Omental fat pad (tissue), 4 donors: Measurements from ENCODE around the gene ST6GALNAC2. TPM values are rescaled to one million over a fixed set of nuclear protein-coding genes. Genes with fewer than 3 reads are reported as not detected.
"Not testable (repeated sequence)": the region's sequence is repeated elsewhere in the genome, so short reads cannot be mapped to it uniquely, and the experiment has no call there.

Experiments used
- ATAC-seq: fragments of 150-250 bp; one replicate; pipeline ENCODE4 v1.9.1; 2016; ENCODE audit warnings: mild to moderate bottlenecking, moderate library complexity; ENCODE audit not compliant: low FRiP score
- DNase-seq: peaks from one replicate; pipeline ENCODE4 v3.0.0-alpha.2; 2019; ENCODE audit warnings: low spot score
- total RNA-seq, 4 donors: library from RNA; depleted of rRNA; stranded (reverse); fragments of >200 nt; gene quantifications; one replicate each; pipeline ENCODE4 v1.1.0, GENCODE V29; 2016
- TF ChIP-seq, protein P1 (sequence below), 3 donors: fragments of 450-650 bp; IDR thresholded peaks; one replicate each; pipeline ENCODE4 v1.5.1; 2016 to 2017; ENCODE audit warnings: antibody characterized with exemption in 3 of 3, mild to moderate bottlenecking in 3 of 3, moderate library complexity in 2 of 3

Gene ST6GALNAC2
- total RNA-seq, 4 donors from 2014 or later = 4.2 to 12.1 (median 9.7) TPM

DNA sequence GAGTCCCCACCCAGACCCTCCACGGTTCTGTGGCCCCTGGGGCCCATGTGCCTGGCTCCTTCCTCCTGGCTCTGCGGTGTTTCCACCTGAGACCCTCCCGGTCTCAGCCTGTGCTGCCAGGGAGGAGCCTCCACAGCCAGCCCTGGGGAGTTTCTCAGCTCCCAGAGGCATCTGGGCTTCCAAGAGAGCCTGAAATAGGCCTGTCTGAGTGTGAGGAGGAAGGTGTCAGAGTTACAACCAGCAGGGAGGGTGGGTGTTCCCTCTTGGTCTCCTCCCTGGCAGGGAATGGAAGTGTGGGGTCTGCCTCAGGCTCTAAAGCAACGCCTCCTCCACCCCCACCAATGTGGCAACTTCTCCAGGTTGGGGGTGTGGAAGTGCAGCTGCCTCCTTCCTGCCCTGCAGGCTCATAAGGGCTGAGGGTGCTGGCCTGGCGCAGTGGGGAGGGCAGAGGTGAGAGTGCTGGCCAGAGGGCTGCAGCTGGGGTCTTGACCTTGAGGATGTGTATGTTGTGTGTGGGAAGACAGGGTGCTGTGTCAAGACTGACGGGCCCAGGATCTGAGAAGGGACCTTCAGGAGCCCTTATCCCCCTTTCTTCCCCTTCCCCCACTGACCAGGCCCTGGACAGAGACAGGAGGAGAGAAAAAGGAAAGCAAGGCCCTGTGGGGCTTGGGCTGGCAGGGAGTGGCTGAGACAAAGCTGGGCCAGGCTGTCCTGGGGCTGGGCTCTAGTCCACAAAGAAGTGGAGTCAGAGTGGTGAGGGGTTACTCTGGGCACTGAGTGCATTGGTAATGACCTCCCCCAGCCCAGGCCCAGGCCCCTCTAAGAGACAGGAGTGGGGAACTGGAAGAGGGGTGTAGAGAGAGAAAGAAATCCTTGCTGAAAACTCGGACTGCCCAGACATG, 50.6 kb downstream of the ST6GALNAC2 start:
- TF ChIP-seq, protein P1, sequence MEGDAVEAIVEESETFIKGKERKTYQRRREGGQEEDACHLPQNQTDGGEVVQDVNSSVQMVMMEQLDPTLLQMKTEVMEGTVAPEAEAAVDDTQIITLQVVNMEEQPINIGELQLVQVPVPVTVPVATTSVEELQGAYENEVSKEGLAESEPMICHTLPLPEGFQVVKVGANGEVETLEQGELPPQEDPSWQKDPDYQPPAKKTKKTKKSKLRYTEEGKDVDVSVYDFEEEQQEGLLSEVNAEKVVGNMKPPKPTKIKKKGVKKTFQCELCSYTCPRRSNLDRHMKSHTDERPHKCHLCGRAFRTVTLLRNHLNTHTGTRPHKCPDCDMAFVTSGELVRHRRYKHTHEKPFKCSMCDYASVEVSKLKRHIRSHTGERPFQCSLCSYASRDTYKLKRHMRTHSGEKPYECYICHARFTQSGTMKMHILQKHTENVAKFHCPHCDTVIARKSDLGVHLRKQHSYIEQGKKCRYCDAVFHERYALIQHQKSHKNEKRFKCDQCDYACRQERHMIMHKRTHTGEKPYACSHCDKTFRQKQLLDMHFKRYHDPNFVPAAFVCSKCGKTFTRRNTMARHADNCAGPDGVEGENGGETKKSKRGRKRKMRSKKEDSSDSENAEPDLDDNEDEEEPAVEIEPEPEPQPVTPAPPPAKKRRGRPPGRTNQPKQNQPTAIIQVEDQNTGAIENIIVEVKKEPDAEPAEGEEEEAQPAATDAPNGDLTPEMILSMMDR (IDR thresholded peaks at IDR 0.05) = no peak
- peak; percentile 2 for ATAC-seq
- no peak for DNase-seq

DNA sequence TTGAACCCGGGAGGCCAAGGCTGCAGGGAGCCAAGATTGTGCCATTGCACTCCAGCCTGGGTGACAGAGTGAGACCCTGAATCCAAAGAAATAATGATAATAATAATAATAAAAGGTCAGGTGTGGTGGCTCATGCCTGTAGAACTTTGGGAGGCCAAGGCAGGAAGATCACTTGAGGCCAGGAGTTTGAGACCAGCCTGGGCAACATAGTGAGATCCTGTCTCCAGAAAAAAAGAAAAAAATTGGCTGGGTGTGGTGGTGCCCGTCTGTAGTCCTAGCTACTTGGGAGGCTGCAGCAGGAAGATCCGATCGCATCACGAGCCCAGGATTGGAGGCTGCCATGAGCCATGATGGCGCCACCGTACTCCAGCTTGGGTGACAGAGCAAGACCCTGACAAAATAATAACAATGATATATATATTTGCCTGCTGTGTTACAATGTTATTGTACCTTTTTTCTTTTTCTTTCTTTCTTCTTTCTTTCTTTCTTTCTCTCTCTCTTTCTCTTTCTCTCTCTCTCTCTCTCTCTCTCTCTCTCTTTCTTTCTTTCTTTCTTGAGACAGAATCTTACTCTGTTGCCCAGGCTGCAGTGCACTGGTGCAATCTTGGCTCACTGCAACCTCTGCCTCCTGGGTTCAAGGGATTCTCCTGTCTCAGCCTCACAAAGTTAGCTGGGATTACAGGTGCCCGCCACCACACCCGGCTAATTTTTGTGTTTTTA, 51.9 kb downstream of the ST6GALNAC2 start:
- not testable (repeated sequence) for DNase-seq, ATAC-seq

DNA sequence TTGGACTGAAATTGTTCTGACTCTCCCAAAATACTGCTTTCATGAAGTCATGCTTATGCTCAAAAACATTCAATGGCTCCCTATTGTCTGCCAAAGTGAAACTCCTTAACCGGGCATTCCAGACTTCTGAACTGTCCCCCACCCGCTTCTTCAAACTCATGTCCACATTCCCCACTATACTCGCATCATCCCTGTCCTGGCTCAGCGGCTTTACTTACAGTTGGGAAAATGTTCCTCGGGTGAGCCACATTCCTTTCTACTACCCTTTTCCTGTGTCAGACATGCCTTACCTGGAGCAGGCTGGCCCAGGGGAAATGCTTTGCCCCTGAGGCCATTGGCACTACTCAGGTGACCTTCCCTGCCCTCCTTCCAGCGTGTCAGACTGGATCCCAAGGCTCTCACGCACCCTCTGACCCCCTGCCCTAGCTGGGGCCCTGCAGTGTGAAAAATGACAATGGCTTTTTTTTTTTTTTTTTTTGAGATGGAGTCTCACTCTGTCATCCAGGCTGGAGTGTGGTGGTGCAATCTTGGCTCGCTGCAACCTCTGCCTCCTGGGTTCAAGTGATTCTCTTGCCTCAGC, 53.5 kb downstream of the ST6GALNAC2 start:
- DNase-seq (no peak), ATAC-seq (no peak)
- TF ChIP-seq, protein P1 (IDR thresholded peaks at IDR 0.05) = no peak

DNA sequence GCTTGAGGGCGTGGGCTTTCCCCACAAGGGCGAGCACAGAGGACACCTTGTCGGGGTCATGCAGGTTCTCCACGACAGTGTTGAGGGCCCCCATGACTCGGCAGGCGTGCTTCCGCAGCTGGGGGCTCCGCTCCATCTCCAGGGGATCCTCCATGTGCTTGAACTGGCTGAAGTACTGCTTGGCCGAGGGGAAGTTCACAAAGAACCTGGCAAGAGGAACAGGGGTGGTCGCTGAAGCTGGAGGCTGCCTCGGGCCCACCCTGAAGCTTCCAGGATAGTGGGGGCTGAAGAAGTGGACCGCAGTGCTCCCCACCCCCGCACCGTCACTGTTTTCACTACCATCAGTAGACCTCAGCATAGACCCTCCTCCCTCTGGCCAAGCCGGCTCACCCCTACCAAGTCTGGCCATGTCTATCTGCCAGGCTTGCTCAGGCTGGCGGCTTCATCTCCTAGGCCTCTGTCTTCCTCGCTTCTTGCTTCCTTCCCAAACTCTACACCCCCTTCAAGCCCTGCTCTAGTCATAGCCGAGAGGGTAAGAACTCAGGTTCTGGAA, 54.1 kb downstream of the ST6GALNAC2 start:
- ATAC-seq (no peak), DNase-seq (no peak)
- TF ChIP-seq, protein P1 (IDR thresholded peaks at IDR 0.05) = no peak

DNA sequence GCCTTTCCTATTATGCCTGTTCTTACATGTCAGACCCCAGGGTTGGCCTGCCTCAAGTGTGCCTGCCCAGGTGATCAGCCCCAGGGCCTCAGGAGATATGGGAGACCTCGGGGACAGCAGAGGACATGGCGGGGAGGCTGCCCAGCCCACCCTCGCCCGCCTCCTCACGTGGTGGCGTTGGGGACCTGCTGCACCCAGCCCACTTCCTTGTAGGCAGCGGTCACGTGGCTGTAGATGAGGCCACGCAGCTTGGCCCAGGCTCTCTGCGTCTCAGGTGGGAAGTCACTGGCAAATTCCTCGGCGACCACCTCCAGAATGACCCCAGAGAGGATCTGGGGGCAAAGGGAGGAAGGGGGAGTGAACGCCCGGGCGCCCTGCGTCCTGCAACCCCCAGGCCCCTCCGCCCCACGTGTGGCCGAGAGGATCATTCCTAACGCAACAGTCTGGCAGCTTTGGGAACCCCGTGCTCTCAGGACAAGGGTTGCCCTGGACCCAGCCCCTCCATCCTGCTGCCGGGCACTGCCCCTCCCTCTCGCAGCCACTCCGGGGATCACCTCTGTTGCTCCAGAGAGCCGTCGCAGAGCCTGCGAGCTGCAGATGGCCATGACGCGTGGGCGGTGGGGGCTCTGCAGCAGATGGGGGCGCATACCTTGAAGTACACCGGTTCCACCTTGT, 54.7 kb downstream of the ST6GALNAC2 start:
- DNase-seq = no peak
- ATAC-seq = no peak
- TF ChIP-seq, protein P1 (IDR thresholded peaks at IDR 0.05) = no peak

DNA sequence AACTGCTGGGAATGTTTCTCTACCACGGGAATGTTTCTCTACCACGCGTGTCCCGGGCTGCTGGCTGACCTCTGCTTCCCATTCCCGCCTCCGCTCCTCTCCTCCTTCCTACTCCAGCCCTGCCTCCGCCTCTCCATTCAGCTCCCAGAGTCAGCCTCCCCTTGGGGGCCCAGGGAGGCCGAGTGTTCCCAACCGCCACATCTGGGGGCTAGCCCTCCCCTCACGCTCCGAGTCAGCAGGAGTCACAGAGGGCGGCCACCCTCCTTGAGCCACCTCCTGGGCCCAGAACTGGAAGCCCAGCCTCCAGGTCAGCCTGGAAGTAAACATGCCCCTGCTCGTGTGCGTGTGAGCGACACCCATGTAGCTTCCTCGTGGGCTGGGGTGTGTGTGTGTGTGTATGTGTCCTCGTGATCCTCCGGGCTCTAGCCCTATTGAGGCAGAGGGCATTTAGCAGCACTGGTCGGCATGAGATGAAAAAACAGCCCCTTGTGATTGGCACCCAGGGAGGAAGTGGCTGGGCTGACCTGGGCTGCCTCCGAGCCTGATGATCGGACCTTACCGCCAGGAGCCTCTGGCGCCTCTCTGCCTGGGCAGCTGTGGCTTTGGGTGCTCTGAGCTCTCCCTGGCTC, 55.5 kb downstream of the ST6GALNAC2 start:
- DNase-seq (peak; percentile 33), ATAC-seq (peak; percentile 4)
- TF ChIP-seq, protein P1 (IDR thresholded peaks at IDR 0.05) = no peak
